GM10248 (cell line): ENCODE measurements around the gene EPS15.

Source experiments
- CTCF ChIA-PET: fragments of 300-600 bp; sonication (Branson Sonifier 250); formaldehyde crosslinking; extraction: SDS; loops from one replicate; lab custom pipeline; 2021; ENCODE audit warnings: antibody characterized with exemption; lab: Yijun Ruan, JAX
- POLR2A ChIA-PET: fragments of 350-650 bp; sonication (Branson Sonifier 250); formaldehyde crosslinking; extraction: SDS; loops from one replicate; lab custom pipeline; 2020; ENCODE audit warnings: antibody characterized with exemption; lab: Yijun Ruan, JAX
- DNase-seq: peaks from one replicate; pipeline ENCODE4 v3.0.0; 2012; ENCODE audit errors: extremely low spot score
- CTCF ChIP-seq: IDR thresholded peaks from 2 replicates; pipeline ENCODE4 v1.5.1; 2012; ENCODE audit warnings: mild to moderate bottlenecking, low read depth; ENCODE audit errors: extremely low read depth, missing control alignments, control extremely low read depth

EPS15 gene

DNA sequence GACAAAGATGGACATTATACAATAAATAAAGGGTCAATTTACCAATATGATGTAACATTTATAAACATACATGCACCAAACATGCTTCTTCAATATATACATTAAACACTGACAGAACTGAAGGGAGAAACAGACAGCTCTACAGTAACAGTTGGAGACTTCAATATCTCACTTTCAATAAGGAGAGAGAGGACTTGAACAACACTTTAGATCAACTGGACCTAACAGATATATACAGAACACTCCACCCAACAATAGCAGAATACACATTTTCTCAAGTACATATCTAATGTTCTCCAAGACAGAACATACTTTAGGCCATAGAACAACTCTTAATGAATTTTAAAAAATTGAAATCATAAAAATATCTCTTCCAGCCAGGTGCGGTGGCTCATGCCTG is 138.1 kb downstream of the EPS15 start:
- no peak for DNase-seq
- ChIA-PET POLR2A (no interaction called here), CTCF (interaction anchor here (1.4 kb wide), 1 partner anchor 8 kb away, joined by 6 read pairs; no protein-coding TSS in a partner anchor)
- TF ChIP-seq CTCF, result no peak

GRCh38 chr1:51378871-51379270 is 140.2 kb downstream of the EPS15 start:
- ChIA-PET CTCF (no interaction called here), POLR2A (no interaction called here)
- DNase-seq, result no peak
- TF ChIP-seq CTCF, result no peak

GRCh38 chr1:51373898-51374297 is 145.2 kb downstream of the EPS15 start:
- CTCF ChIA-PET, result interaction anchor here (1.5 to 2.0 kb wide), 3 partner anchors 8 to 27 kb away, joined by 4 to 6 read pairs (median 4); no protein-coding TSS in a partner anchor
- DNase-seq, result no peak
- POLR2A ChIA-PET, result no interaction called here
- TF ChIP-seq CTCF, result no peak

GRCh38 chr1:51372561-51372960 is 146.5 kb downstream of the EPS15 start:
- DNase-seq, result no peak
- ChIA-PET CTCF (interaction anchor here (0.7 to 2.0 kb wide), 8 partner anchors 9 to 163 kb away, joined by 3 to 6 read pairs (median 4); no protein-coding TSS in a partner anchor), POLR2A (no interaction called here)
- TF ChIP-seq CTCF, result no peak

DNA sequence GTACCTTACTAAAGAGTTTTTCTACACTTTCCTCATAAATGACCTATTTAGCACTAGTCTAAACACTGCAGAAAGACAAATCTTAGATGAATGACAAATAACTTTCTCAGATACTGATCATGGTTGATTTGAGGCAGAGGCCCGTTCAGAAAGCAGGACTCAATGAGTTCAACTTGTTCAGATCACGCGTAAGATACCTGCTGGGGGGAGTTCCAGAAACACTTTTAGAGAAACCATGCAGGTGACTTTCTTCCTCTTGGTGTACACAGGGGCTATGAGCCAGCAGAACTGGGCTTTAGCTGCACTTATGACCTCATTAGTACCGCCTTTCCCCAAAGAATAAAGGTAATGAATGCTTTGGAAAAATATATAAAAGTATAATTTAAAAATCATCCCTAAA is 149.9 kb downstream of the EPS15 start:
- ChIA-PET POLR2A (no interaction called here), CTCF (no interaction called here)
- TF ChIP-seq CTCF, result no peak
- no peak for DNase-seq

DNA sequence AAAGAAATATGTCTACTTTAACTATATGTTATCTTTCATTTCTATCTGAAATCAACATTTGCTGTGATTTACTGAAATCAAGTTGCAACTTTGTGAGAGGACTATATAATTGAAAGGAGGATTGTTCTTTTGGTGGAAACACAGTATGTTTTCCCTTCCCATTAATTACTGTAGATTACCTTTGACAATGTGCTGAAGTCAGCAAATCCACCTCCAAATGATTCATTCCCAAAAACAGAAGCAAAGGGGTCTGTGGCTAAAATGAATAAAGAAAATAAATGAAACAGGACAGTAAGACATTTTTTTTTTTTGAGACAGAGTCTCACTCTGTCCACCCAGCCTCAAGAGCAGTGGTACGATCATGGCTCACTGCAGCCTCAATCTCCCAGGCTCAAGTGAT is 153.3 kb downstream of the EPS15 start:
- DNase-seq, result no peak
- ChIA-PET CTCF (no interaction called here), POLR2A (no interaction called here)
- no peak for TF ChIP-seq CTCF
